ENCODE results near the gene ZC3H18. TPM values are rescaled to one million over a fixed set of nuclear protein-coding genes. Genes with fewer than 3 reads are reported as not detected.
"Not testable (repeated sequence)": the region's sequence is repeated elsewhere in the genome, so short reads cannot be mapped to it uniquely, and the experiment has no call there.

ZC3H18 gene
- polyA plus RNA-seq, 4 donors, result 34.3 to 48.6 (median 35.2) TPM

GRCh38 chr16:88667461-88667860, 97.3 kb downstream of the ZC3H18 start:
- no peak for DNase-seq (ENCODE audit: low read depth in 4 of 4, low spot score in 3 of 4)

- not testable (repeated sequence) for DNase-seq (ENCODE audit: low read depth in 4 of 4, low spot score in 3 of 4)
Observed at GRCh38 chr16:88669493-88669892, 99.3 kb downstream of the ZC3H18 start.

- DNase-seq (ENCODE audit: low read depth in 4 of 4, low spot score in 3 of 4), result no peak
Observed at GRCh38 chr16:88669980-88670379, 99.8 kb downstream of the ZC3H18 start.

GRCh38 chr16:88671806-88672205, 101.6 kb downstream of the ZC3H18 start:
- no peak for DNase-seq (ENCODE audit: low read depth in 4 of 4, low spot score in 3 of 4)

GRCh38 chr16:88672776-88673175, 102.6 kb downstream of the ZC3H18 start:
- no peak for DNase-seq (ENCODE audit: low read depth in 4 of 4, low spot score in 3 of 4)

- no peak for DNase-seq (ENCODE audit: low read depth in 4 of 4, low spot score in 3 of 4)
Observed at GRCh38 chr16:88673716-88674379, 103.6 kb downstream of the ZC3H18 start.

DNA sequence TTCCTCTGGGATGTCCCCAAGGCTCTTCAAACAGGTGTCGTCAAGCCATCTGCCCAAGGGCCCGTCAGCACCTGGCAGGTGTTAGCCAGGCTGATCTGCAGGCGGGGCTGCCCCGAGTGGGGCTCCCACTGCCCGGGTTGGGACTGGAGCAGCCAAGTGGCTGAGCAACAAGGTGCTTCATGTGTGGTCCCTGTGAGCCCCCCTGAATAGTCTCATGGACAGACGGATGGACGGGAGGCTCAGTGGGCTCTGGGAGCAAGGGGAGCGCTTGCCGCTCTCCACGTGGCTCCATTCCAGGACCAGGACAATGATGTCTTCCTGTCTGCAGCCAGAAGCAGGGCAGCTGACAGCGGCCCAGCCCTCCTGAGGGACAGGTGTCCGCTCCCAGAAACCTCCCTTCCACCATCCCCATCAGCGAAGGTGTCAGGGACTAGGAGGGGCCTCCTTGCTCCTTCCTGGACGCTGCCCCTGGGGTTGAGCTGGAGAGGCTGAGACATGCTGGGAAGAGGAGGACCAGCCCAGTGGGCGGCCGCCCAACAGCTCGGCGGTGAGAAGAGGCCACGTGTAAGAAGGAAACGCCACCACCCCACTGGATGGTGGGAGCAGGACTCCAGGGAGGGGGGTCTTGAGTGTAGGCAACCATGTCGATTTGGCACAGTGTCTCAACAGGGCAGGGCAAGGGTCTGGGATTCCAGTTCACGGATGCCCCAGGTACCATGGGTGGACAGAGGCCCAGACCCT, 106.5 kb downstream of the ZC3H18 start:
- no peak for DNase-seq (ENCODE audit: low read depth in 4 of 4, low spot score in 3 of 4)

DNA sequence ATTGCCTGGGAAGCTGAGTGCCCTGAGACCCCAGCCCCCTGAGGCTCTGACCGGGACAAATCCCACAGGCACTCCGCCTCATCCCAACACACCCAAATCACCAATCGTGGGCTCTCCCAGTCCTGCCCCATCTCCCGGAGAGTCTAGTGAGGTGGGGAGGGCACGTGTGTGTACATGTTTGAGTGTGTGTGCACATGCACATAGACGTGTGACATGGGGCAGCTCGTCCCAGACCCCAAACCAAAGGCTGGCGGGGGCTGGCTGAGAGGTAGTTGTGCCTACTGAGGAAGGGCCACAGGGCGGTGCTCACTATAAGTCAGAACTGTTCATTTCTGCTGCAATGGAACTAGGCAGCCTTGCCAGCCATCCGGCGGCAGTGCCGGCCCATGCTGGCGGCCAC, 107.5 kb downstream of the ZC3H18 start:
- no peak for DNase-seq (ENCODE audit: low read depth in 4 of 4, low spot score in 3 of 4)

- DNase-seq (ENCODE audit: low read depth in 4 of 4, low spot score in 3 of 4), result no peak
Observed at GRCh38 chr16:88678224-88678979, 108.2 kb downstream of the ZC3H18 start.

GRCh38 chr16:88680554-88681083, 110.4 kb downstream of the ZC3H18 start:
- DNase-seq (ENCODE audit: low read depth in 4 of 4, low spot score in 3 of 4), result no peak

- no peak for DNase-seq (ENCODE audit: low read depth in 4 of 4, low spot score in 3 of 4)
Observed at GRCh38 chr16:88681084-88681680, 111.0 kb downstream of the ZC3H18 start.

Other genes with a start within 250 kb of the ZC3H18 start
- gene ZNF469, start 187.4 kb upstream of the ZC3H18 start, polyA plus RNA-seq (ENCODE audit: insufficient read length in 4 of 4), result 1 to 10 TPM; 1.3 to 6.8 (median 1.4) TPM
- gene ZFPM1, start 117.1 kb upstream of the ZC3H18 start, polyA plus RNA-seq (ENCODE audit: insufficient read length in 4 of 4), result 1 to 10 TPM; 2.2 to 5.3 (median 2.7) TPM
- gene IL17C, start 68.2 kb downstream of the ZC3H18 start, polyA plus RNA-seq (ENCODE audit: insufficient read length in 4 of 4), result not detected
- gene CYBA, start 80.7 kb downstream of the ZC3H18 start, polyA plus RNA-seq (ENCODE audit: insufficient read length in 4 of 4), result 100 to 1,000 TPM in 3 of 4 donors, 10 to 100 TPM in 1; 46.1 to 160 (median 103) TPM
- 10 to 100 TPM; 21.9 to 38.9 (median 27.4) TPM for gene MVD, start 92.7 kb downstream of the ZC3H18 start, polyA plus RNA-seq (ENCODE audit: insufficient read length in 4 of 4)
- under 1 TPM; 0.50 to 0.87 (median 0.61) TPM for gene SNAI3, start 116.1 kb downstream of the ZC3H18 start, polyA plus RNA-seq (ENCODE audit: insufficient read length in 4 of 4)
- gene RNF166, start 136.0 kb downstream of the ZC3H18 start, polyA plus RNA-seq (ENCODE audit: insufficient read length in 4 of 4), result 10 to 100 TPM; 13.3 to 24.8 (median 20.5) TPM
- gene CTU2, start 136.1 kb downstream of the ZC3H18 start, polyA plus RNA-seq (ENCODE audit: insufficient read length in 4 of 4), result 10 to 100 TPM; 10.5 to 17.0 (median 11.6) TPM
- gene PIEZO1, start 214.8 kb downstream of the ZC3H18 start, polyA plus RNA-seq (ENCODE audit: insufficient read length in 4 of 4), result 10 to 100 TPM; 25.6 to 46.9 (median 36.0) TPM
- 10 to 100 TPM in 3 of 4 donors, 1 to 10 TPM in 1; 9.8 to 20.9 (median 12.0) TPM for gene CDT1, start 233.4 kb downstream of the ZC3H18 start, polyA plus RNA-seq (ENCODE audit: insufficient read length in 4 of 4)
- 100 to 1,000 TPM in 1 of 4 donors, 10 to 100 TPM in 3; 57.9 to 122 (median 80.7) TPM for gene APRT, start 241.5 kb downstream of the ZC3H18 start, polyA plus RNA-seq (ENCODE audit: insufficient read length in 4 of 4)